ENCODE measurements around the gene PAX7. TPM values are rescaled to one million over a fixed set of nuclear protein-coding genes. Genes with fewer than 3 reads are reported as not detected.

The PAX7 gene
- total and polyA plus RNA-seq, 9 of the 15 experiments (the other 6 are each of a cell fraction or from before 2014, with no cell fraction given), result not detected

- Histone ChIP-seq H3K27me3 (ENCODE audit: control insufficient read depth in 2 of 2, insufficient read depth in 2 of 2, low read length in 2 of 2) (peaks cover 48 to 83% of the 10 kb centered on the region in 2 experiments), H3K36me3 (ENCODE audit: control insufficient read depth, insufficient read depth, low read length) (no peaks in the 10 kb centered on the region), H3K79me2 (ENCODE audit: control insufficient read depth, insufficient read depth, low read length) (no peaks in the 10 kb centered on the region), H3K9me3 (replicated peaks; ENCODE audit: control insufficient read depth, insufficient read depth, low read depth, low read length) (no peaks in the 10 kb centered on the region), H3K4me3 (no peak overlapping the region), H3K9ac (ENCODE audit: insufficient read depth in 1 of 2, low read depth in 2 of 2, low read length in 2 of 2) (no peak overlapping the region), H3K4me1 (replicated peaks in 1 of 2; ENCODE audit: control insufficient read depth in 2 of 2, insufficient read depth in 2 of 2, low read length in 2 of 2) (no peaks in the 10 kb centered on the region), H2AFZ (ENCODE audit: low read depth, low read length) (no peak overlapping the region), H3K27ac (ENCODE audit: extremely low read depth, low read depth, low read length) (no peak overlapping the region), H3K9me1 (ENCODE audit: control insufficient read depth, insufficient read depth, low read length) (peaks cover 3% of the 10 kb centered on the region), H4K20me1 (replicated peaks; ENCODE audit: control insufficient read depth, insufficient read depth, low read length) (peaks cover 28% of the 10 kb centered on the region; the same call in 1 of the 2 replicates), H3K4me2 (ENCODE audit: insufficient read depth, low read length) (no peak overlapping the region)
- TF ChIP-seq ZNF41 (CRISPR knock-in tag; conservative IDR thresholded peaks at IDR 0.05), result no peak
- no peak for ATAC-seq
- ChIA-PET POLR2A (interaction anchor here (0.6 to 2.0 kb wide), 6 partner anchors 7 to 1934 kb away, joined by 3 to 9 read pairs (median 4); no protein-coding TSS in a partner anchor), CTCF (ENCODE audit: low intra/inter-chr PET ratio) (no interaction called here)
- DNase-seq (ENCODE audit: extremely low read depth in 1 of 4, low spot score in 3 of 4), result no peak
- in situ Hi-C loops (cut with MboI) (no loop called here), intact Hi-C loops (cut with micrococcal nuclease) (no loop called here)
- no TSS peak for BruUV-seq (replicated peaks)
- 3% methylated on average over 10 of the region's 10 CpGs for WGBS (ENCODE audit: insufficient coverage, low coverage, missing lambda C conversion rate)
- FAIRE-seq, result no peak
Measured at GRCh38 chr1:18731591-18732235, 101.1 kb downstream of the PAX7 start.

- H2AFZ ChIP-seq (ENCODE audit: low read depth, low read length), result no peak overlapping the region
- in situ Hi-C loops (cut with MboI), result no loop called here
- ChIA-PET CTCF (ENCODE audit: low intra/inter-chr PET ratio) (no interaction called here), POLR2A (interaction anchor here (0.6 to 2.0 kb wide), 5 partner anchors 8 to 17 kb away, joined by 3 to 9 read pairs (median 5); no protein-coding TSS in a partner anchor)
- ATAC-seq (no peak), FAIRE-seq (no peak), DNase-seq (ENCODE audit: extremely low read depth in 1 of 4, low spot score in 3 of 4) (no peak)
- H3K4me2 ChIP-seq (ENCODE audit: insufficient read depth, low read length), result no peak overlapping the region
- no TSS peak for BruUV-seq (replicated peaks)
- no peak overlapping the region for H3K27ac ChIP-seq (ENCODE audit: extremely low read depth, low read depth, low read length)
- TF ChIP-seq KAT8 (IDR thresholded peaks at IDR 0.05; ENCODE audit: low read depth) (no peak), STAT5A (IDR thresholded peaks at IDR 0.05; ENCODE audit: borderline replicate concordance, low read length) (no peak), PRDM10 (IDR thresholded peaks at IDR 0.05; ENCODE audit: partially characterized antibody) (no peak), MCM7 (IDR thresholded peaks at IDR 0.05) (no peak), CBFA2T2 (conservative IDR thresholded peaks at IDR 0.05) (no peak)
- no peaks in the 10 kb centered on the region for H3K79me2 ChIP-seq (ENCODE audit: control insufficient read depth, insufficient read depth, low read length)
- peaks cover 3% of the 10 kb centered on the region for H3K9me1 ChIP-seq (ENCODE audit: control insufficient read depth, insufficient read depth, low read length)
- no peak overlapping the region for H3K4me3 ChIP-seq
- WGBS (ENCODE audit: insufficient coverage, low coverage, missing lambda C conversion rate), result 3% methylated on average over 6 of the region's 6 CpGs
- H3K4me1 ChIP-seq (replicated peaks in 1 of 2; ENCODE audit: control insufficient read depth in 2 of 2, insufficient read depth in 2 of 2, low read length in 2 of 2), result no peaks in the 10 kb centered on the region
- intact Hi-C loops (cut with micrococcal nuclease), result no loop called here
- peaks cover 25% of the 10 kb centered on the region; the same call in 1 of the 2 replicates for H4K20me1 ChIP-seq (replicated peaks; ENCODE audit: control insufficient read depth, insufficient read depth, low read length)
- H3K27me3 ChIP-seq (ENCODE audit: control insufficient read depth in 2 of 2, insufficient read depth in 2 of 2, low read length in 2 of 2), result peaks cover 47 to 83% of the 10 kb centered on the region in 2 experiments
- H3K36me3 ChIP-seq (ENCODE audit: control insufficient read depth, insufficient read depth, low read length), result no peaks in the 10 kb centered on the region
- H3K9me3 ChIP-seq (replicated peaks; ENCODE audit: control insufficient read depth, insufficient read depth, low read depth, low read length), result no peaks in the 10 kb centered on the region
- H3K9ac ChIP-seq (ENCODE audit: insufficient read depth in 1 of 2, low read depth in 2 of 2, low read length in 2 of 2), result no peak overlapping the region
Measured at GRCh38 chr1:18732686-18733085, 102.0 kb downstream of the PAX7 start.
